Measurements from ENCODE around the gene FGF3. TPM values are rescaled to one million over a fixed set of nuclear protein-coding genes. Genes with fewer than 3 reads are reported as not detected.

Gene FGF3
- polyA plus RNA-seq, 1 donor (not counting 4 experiments of a cell fraction or from before 2014, with no cell fraction given) = not detected

DNA sequence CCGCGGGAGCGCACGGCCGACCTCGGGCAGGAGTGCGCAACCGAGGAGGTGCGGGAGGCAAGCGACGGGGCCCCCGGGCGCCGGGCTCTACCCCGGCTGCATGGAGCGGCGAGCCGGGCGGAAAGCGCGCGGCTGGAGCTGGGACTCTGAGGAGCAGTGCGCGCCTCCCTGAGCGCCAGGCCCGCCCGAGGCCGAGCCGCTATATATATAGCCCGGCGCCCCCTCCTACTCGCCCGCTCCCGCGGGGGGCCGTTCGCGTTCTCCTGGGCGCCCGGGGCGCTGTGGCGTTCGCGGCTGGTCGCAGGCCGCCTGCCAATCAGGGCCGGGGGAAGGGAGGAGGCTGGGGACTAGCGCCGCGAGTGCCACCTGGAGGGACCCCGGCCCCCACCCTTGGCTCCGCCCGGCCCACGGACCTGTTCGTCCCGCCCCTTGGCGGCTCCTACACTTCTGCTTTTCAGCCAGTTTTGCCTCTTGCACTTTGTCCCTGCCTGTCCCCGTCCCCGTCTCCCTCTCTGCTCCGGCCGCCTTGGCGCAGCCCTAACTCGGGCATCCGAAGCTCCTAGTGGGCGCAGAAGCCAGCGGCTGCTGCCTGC is 44.0 kb downstream of the FGF3 start, which contains the start of gene FGF4:
Gene FGF4, minus strand, starts transcription at position 179 of the 593 bp plus-strand sequence. CDS start 257 bp downstream, outside the sequence.
- dilution Hi-C loops (cut with MboI; ENCODE audit: extremely low pct_ligation_motif_present, low sequenced_read_pairs) = no loop called here
- H3K27ac ChIP-seq (ENCODE audit: control insufficient read depth, insufficient read depth, low read length) = no peak within 1 kb of the TSS
- H3K4me3 ChIP-seq (ENCODE audit: control insufficient read depth in 2 of 3, extremely low read depth in 1 of 3, insufficient read depth in 2 of 3, low read depth in 1 of 3, low read length in 3 of 3) = no peak within 1 kb of the TSS
- H2AFZ ChIP-seq (ENCODE audit: control insufficient read depth, low read length) = no peak within 1 kb of the TSS
- no peaks in the 10 kb centered on the region for H3K9me3 ChIP-seq (ENCODE audit: control insufficient read depth, low read depth, low read length)
- no peaks in the 10 kb centered on the region for H3K79me2 ChIP-seq (ENCODE audit: control insufficient read depth, insufficient read depth, low read length)
- H3K9me1 ChIP-seq (ENCODE audit: control insufficient read depth, extremely low read depth, insufficient read depth, low read length) = no peaks in the 10 kb centered on the region
- no peak for TF ChIP-seq EZH2 (IDR thresholded peaks at IDR 0.05; ENCODE audit: low read length)
- TF ChIP-seq, protein P1, sequence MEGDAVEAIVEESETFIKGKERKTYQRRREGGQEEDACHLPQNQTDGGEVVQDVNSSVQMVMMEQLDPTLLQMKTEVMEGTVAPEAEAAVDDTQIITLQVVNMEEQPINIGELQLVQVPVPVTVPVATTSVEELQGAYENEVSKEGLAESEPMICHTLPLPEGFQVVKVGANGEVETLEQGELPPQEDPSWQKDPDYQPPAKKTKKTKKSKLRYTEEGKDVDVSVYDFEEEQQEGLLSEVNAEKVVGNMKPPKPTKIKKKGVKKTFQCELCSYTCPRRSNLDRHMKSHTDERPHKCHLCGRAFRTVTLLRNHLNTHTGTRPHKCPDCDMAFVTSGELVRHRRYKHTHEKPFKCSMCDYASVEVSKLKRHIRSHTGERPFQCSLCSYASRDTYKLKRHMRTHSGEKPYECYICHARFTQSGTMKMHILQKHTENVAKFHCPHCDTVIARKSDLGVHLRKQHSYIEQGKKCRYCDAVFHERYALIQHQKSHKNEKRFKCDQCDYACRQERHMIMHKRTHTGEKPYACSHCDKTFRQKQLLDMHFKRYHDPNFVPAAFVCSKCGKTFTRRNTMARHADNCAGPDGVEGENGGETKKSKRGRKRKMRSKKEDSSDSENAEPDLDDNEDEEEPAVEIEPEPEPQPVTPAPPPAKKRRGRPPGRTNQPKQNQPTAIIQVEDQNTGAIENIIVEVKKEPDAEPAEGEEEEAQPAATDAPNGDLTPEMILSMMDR (optimal IDR thresholded peaks at IDR 0.05 in 1 of 3, IDR thresholded peaks at IDR 0.05 in 1 of 3, conservative IDR thresholded peaks at IDR 0.05 in 1 of 3; ENCODE audit: extremely low read depth in 1 of 3, insufficient read depth in 2 of 3, low read length in 3 of 3) = no peak
- H3K4me1 ChIP-seq (ENCODE audit: control insufficient read depth, extremely low read depth, insufficient read depth, low read length) = no peaks in the 10 kb centered on the region
- H3K4me2 ChIP-seq (ENCODE audit: control insufficient read depth, extremely low read depth, insufficient read depth, low read depth, low read length) = no peak within 1 kb of the TSS
- no peak for DNase-seq (ENCODE audit: low read depth, low spot score)
- H3K36me3 ChIP-seq (ENCODE audit: control insufficient read depth in 2 of 2, extremely low read depth in 1 of 2, insufficient read depth in 2 of 2, low read length in 2 of 2) = no peaks in the 10 kb centered on the region
- H4K20me1 ChIP-seq (ENCODE audit: control insufficient read depth, extremely low read depth, insufficient read depth, low read length) = peaks cover 3% of the 10 kb centered on the region
- H3K27me3 ChIP-seq (ENCODE audit: control insufficient read depth, extremely low read depth, insufficient read depth, low read length) = peaks cover 61% of the 10 kb centered on the region
- H3K9ac ChIP-seq (ENCODE audit: control insufficient read depth, extremely low read depth, insufficient read depth, low read length) = no peak within 1 kb of the TSS
- FAIRE-seq = no peak

DNA sequence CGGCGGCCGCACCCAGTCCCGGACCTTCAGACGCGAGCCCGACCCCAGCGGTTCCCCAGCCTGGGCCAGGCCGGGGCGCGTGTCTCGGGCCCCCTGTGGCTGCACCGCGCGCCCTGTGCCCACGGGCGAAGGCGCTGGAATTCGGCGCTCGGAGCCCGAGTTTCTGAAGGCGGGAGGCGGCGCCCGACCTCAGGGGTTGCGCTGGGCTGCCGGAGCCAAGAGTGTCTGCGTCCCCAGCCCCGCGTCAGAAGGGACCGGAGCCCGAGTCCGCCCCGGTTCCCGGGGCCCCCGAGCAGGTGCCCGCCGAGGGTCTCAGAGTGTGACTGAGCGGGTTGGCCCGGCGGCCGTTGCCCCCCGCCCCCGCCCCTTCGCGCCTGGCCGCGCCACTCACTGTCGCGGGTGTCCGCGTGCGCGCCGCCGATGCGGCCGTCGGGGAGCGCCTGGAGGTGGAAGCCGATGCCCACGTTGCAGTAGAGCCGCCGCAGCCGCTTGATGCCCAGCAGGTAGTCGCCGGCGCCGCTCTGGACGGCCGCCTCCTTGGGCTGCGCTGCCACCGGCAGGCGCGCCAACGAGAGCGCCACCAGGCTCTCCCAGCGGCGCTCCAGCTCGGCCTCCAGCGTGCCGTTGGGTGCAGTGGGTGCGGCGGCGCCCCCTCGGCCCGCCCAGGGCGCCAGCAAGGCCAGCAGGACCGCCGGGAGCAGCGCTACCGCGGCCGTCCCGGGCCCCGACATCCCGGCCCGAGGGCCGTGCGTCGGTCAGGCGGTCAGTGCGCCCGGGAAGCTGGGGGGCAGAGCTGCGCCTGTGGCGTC is 44.7 kb downstream of the FGF3 start:
- H3K4me2 ChIP-seq (ENCODE audit: control insufficient read depth, extremely low read depth, insufficient read depth, low read depth, low read length) = no peak overlapping the region
- no peak for DNase-seq (ENCODE audit: low read depth, low spot score)
- H3K4me3 ChIP-seq (ENCODE audit: control insufficient read depth in 2 of 3, extremely low read depth in 1 of 3, insufficient read depth in 2 of 3, low read depth in 1 of 3, low read length in 3 of 3) = no peak overlapping the region
- H4K20me1 ChIP-seq (ENCODE audit: control insufficient read depth, extremely low read depth, insufficient read depth, low read length) = peaks cover 3% of the 10 kb centered on the region
- dilution Hi-C loops (cut with MboI; ENCODE audit: extremely low pct_ligation_motif_present, low sequenced_read_pairs) = no loop called here
- no peaks in the 10 kb centered on the region for H3K9me3 ChIP-seq (ENCODE audit: control insufficient read depth, low read depth, low read length)
- TF ChIP-seq EZH2 (IDR thresholded peaks at IDR 0.05; ENCODE audit: low read length) = peak; percentile 84
- TF ChIP-seq, protein P1 (optimal IDR thresholded peaks at IDR 0.05 in 1 of 3, IDR thresholded peaks at IDR 0.05 in 1 of 3, conservative IDR thresholded peaks at IDR 0.05 in 1 of 3; ENCODE audit: extremely low read depth in 1 of 3, insufficient read depth in 2 of 3, low read length in 3 of 3) = no peak
- no peak for FAIRE-seq
- H3K79me2 ChIP-seq (ENCODE audit: control insufficient read depth, insufficient read depth, low read length) = no peaks in the 10 kb centered on the region
- no peaks in the 10 kb centered on the region for H3K9me1 ChIP-seq (ENCODE audit: control insufficient read depth, extremely low read depth, insufficient read depth, low read length)
- no peak overlapping the region for H3K27ac ChIP-seq (ENCODE audit: control insufficient read depth, insufficient read depth, low read length)
- no peak overlapping the region for H3K9ac ChIP-seq (ENCODE audit: control insufficient read depth, extremely low read depth, insufficient read depth, low read length)
- no peaks in the 10 kb centered on the region for H3K4me1 ChIP-seq (ENCODE audit: control insufficient read depth, extremely low read depth, insufficient read depth, low read length)
- no peaks in the 10 kb centered on the region for H3K36me3 ChIP-seq (ENCODE audit: control insufficient read depth in 2 of 2, extremely low read depth in 1 of 2, insufficient read depth in 2 of 2, low read length in 2 of 2)
- H2AFZ ChIP-seq (ENCODE audit: control insufficient read depth, low read length) = no peak overlapping the region
- peaks cover 61% of the 10 kb centered on the region for H3K27me3 ChIP-seq (ENCODE audit: control insufficient read depth, extremely low read depth, insufficient read depth, low read length)
